ENCODE measurements around the gene CA9.

Gene CA9

GRCh38 chr9:35717132-35717870 lies 43.6 kb downstream of the CA9 start:
- no peak for DNase-seq

GRCh38 chr9:35718721-35719511 lies 45.2 kb downstream of the CA9 start:
- DNase-seq, result no peak

- no peak for DNase-seq
These were observed 45.8 kb downstream of the CA9 start for GRCh38 chr9:35719546-35719945.

- DNase-seq, result no peak
These were observed 49.7 kb downstream of the CA9 start for GRCh38 chr9:35723426-35723825.

GRCh38 chr9:35723908-35724307 lies 50.2 kb downstream of the CA9 start:
- DNase-seq, result no peak

GRCh38 chr9:35725362-35725761 lies 51.6 kb downstream of the CA9 start:
- DNase-seq, result no peak

GRCh38 chr9:35726931-35727330 lies 53.2 kb downstream of the CA9 start:
- DNase-seq, result peak; percentile 13

GRCh38 chr9:35727676-35728040 lies 53.9 kb downstream of the CA9 start:
- DNase-seq, result no peak

GRCh38 chr9:35728041-35728971 lies 54.6 kb downstream of the CA9 start:
- DNase-seq, result no peak

GRCh38 chr9:35729101-35729500 lies 55.4 kb downstream of the CA9 start:
- DNase-seq, result no peak

GRCh38 chr9:35729700-35730485 lies 56.2 kb downstream of the CA9 start:
- peak; percentile 57 for DNase-seq

- no peak for DNase-seq
These were observed 56.7 kb downstream of the CA9 start for GRCh38 chr9:35730486-35730854.

Data from DMS53 (cell line).